Lower lobe of right lung (tissue), 2 donors: ENCODE data around the gene RPEL1. TPM values are rescaled to one million over a fixed set of nuclear protein-coding genes. Genes with fewer than 3 reads are reported as not detected.
A peak's percentile ranks its signal among the peaks of the same experiment; 100 is the strongest.

Source experiments
- ATAC-seq, 2 donors: fragments of 200-7000 bp; cut with Tn5 transposase; one replicate each; pipeline ENCODE4 v1.9.1; 2020 to 2022; ENCODE audit warnings: mild to moderate bottlenecking in 2 of 2, moderate library complexity in 2 of 2
- DNase-seq: peaks from one replicate; pipeline ENCODE4 v3.0.0-alpha.2; 2020
- H3K27ac ChIP-seq: fragments of 200-600 bp; one replicate; pipeline ENCODE4 v1.8.0; 2022
- H3K27me3 ChIP-seq: fragments of 200-600 bp; one replicate; pipeline ENCODE4 v1.8.0; 2022; ENCODE audit warnings: low read depth
- H3K36me3 ChIP-seq: fragments of 200-600 bp; one replicate; pipeline ENCODE4 v1.8.0; 2022; ENCODE audit warnings: mild to moderate bottlenecking
- H3K4me1 ChIP-seq: fragments of 200-600 bp; one replicate; pipeline ENCODE4 v1.8.0; 2022
- H3K4me3 ChIP-seq: fragments of 200-600 bp; one replicate; pipeline ENCODE4 v1.8.0; 2022; ENCODE audit warnings: mild to moderate bottlenecking
- H3K9me3 ChIP-seq: fragments of 200-600 bp; one replicate; pipeline ENCODE4 v1.8.0; 2022
- CTCF ChIP-seq: fragments of 200-600 bp; IDR thresholded peaks from one replicate; pipeline ENCODE4 v1.8.0; 2022; ENCODE audit warnings: antibody characterized with exemption, mild to moderate bottlenecking
- intact Hi-C: fragments of 100-400 bp; cut with DNase I; formaldehyde crosslinking; loops from one replicate; pipeline ENCODE4 v1.11.0; 2022
- total RNA-seq: library from RNA; stranded (reverse); fragmentation: NEBNext Ultra II Directional; extraction: Animal tissue kit (Norgen Biotek cat#: 25700); gene quantifications from one replicate; pipeline ENCODE4 v1.2.1, GENCODE V29; 2021
- donor health status: DM: no; HTN: yes; CAD: no; lungs with severe emphysema.

RPEL1 gene
- total RNA-seq, 1 donor from 2014 or later, result 0.30 TPM

- Histone ChIP-seq H3K9me3 (no peaks in the 10 kb centered on the region), H3K27me3 (peaks cover 64% of the 10 kb centered on the region), H3K36me3 (no peaks in the 10 kb centered on the region), H3K4me1 (peaks cover 6% of the 10 kb centered on the region), H3K4me3 (no peak overlapping the region), H3K27ac (no peak overlapping the region)
- no peak for TF ChIP-seq CTCF
- DNase-seq (no peak), ATAC-seq (no peak)
- intact Hi-C loops, result no loop called here
Observed at GRCh38 chr10:103280031-103280430, 34.3 kb downstream of the RPEL1 start.

DNA sequence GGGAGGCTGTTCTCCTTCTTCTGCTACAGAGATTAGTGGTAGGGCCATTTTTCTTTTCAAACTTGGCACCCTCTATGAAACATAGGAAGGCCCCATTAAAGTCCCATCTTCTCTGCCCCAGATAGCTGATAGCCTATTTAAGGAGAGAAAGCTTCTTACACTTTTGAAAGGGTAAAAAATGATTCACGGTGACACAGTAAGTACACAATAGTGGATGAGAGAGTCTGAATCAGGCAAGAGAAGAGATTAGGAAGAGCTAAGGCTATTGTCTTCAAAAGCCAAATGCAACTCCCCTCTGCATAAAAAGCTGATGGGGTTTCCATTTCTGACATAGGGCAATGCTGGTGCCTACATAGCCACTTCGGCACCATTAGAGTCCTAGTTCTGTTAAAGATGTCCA, 34.8 kb downstream of the RPEL1 start:
- no peaks in the 10 kb centered on the region for H3K36me3 ChIP-seq
- H3K27ac ChIP-seq, result no peak overlapping the region
- no peak for TF ChIP-seq CTCF
- no peak for DNase-seq
- peaks cover 6% of the 10 kb centered on the region for H3K4me1 ChIP-seq
- no peak overlapping the region for H3K4me3 ChIP-seq
- no peak for ATAC-seq
- intact Hi-C loops, result no loop called here
- no peaks in the 10 kb centered on the region for H3K9me3 ChIP-seq
- peaks cover 59% of the 10 kb centered on the region for H3K27me3 ChIP-seq

- no peaks in the 10 kb centered on the region for H3K9me3 ChIP-seq
- intact Hi-C loops, result no loop called here
- H3K4me3 ChIP-seq, result no peak overlapping the region
- ATAC-seq, result no peak
- no peak overlapping the region for H3K27ac ChIP-seq
- no peak for DNase-seq
- H3K27me3 ChIP-seq, result peaks cover 47% of the 10 kb centered on the region
- peaks cover 5% of the 10 kb centered on the region for H3K4me1 ChIP-seq
- TF ChIP-seq CTCF, result no peak
- no peaks in the 10 kb centered on the region for H3K36me3 ChIP-seq
Observed at GRCh38 chr10:103281753-103282152, 36.1 kb downstream of the RPEL1 start.

GRCh38 chr10:103282961-103283360, 37.3 kb downstream of the RPEL1 start:
- Histone ChIP-seq H3K36me3 (no peaks in the 10 kb centered on the region), H3K4me1 (no peaks in the 10 kb centered on the region), H3K9me3 (no peaks in the 10 kb centered on the region), H3K27me3 (peaks cover 44% of the 10 kb centered on the region), H3K27ac (no peak overlapping the region), H3K4me3 (no peak overlapping the region)
- intact Hi-C loops, result no loop called here
- TF ChIP-seq CTCF, result no peak
- DNase-seq, result no peak
- ATAC-seq, result no peak

- Histone ChIP-seq H3K4me1 (no peaks in the 10 kb centered on the region), H3K4me3 (no peak overlapping the region), H3K36me3 (no peaks in the 10 kb centered on the region), H3K27me3 (peaks cover 37% of the 10 kb centered on the region), H3K9me3 (no peaks in the 10 kb centered on the region), H3K27ac (no peak overlapping the region)
- ATAC-seq, result peak in 1 of 2 donors; percentile 32
- DNase-seq, result no peak
- no peak for TF ChIP-seq CTCF
- intact Hi-C loops, result no loop called here
Observed at GRCh38 chr10:103284170-103284569, 38.5 kb downstream of the RPEL1 start.

DNA sequence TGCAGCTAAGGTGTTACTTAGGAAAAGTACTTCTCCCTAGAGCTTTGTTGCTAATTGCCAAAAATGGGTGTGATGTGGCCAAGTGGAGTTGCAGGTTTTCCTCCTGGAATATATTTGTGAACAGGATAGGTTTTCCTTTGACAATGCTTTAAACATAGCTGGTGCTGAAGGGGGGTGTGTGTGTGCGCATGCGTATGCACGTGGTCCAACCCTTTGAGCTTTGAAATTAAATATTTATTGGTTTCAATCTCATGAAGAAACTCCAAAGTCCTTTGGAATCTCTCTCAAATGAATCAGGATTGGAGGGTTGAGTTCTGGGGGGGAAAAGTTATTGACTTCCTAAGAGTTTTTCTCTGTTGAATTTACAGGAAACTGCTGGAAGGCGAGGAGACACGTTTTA, 42.3 kb downstream of the RPEL1 start:
- H3K9me3 ChIP-seq, result no peaks in the 10 kb centered on the region
- H3K27me3 ChIP-seq, result peaks cover 14% of the 10 kb centered on the region
- H3K4me3 ChIP-seq, result no peak overlapping the region
- intact Hi-C loops, result no loop called here
- no peaks in the 10 kb centered on the region for H3K36me3 ChIP-seq
- DNase-seq (no peak), ATAC-seq (no peak)
- TF ChIP-seq CTCF, result no peak
- H3K27ac ChIP-seq, result no peak overlapping the region
- H3K4me1 ChIP-seq, result no peaks in the 10 kb centered on the region
